C1 segment of cervical spinal cord (tissue), 14 donors: ENCODE measurements around the gene TMPRSS4.

Source experiments
- DNase-seq, 14 donors: peaks; one replicate each; lab custom pipeline; 2025; lab: John Stamatoyannopoulos, UW

The TMPRSS4 gene

GRCh38 chr11:118078911-118079411, 2.1 kb downstream of the TMPRSS4 start:
- DNase-seq = no peak

- DNase-seq = no peak
Measured at GRCh38 chr11:118079491-118079890, 2.6 kb downstream of the TMPRSS4 start.

DNA sequence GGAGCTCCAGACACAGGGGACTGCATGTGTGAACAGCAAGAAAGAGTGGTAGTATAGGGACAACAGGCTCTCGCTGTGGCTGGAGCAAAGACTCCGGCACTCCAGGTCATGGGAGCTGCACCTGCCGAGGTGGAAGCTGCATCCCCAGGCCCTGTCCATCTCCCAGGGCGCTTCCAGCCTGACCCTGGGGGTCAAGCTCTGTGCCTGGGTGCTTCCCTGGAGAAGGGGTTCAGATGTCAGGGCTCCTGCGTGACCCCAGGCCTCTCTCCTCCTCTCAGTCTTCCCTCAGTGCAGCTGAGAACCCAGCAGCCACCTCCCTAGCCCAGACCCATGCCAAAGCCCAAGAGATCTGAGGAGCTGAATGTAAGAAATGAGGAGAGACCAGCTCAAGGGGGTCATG, 3.4 kb downstream of the TMPRSS4 start:
- no peak for DNase-seq

DNA sequence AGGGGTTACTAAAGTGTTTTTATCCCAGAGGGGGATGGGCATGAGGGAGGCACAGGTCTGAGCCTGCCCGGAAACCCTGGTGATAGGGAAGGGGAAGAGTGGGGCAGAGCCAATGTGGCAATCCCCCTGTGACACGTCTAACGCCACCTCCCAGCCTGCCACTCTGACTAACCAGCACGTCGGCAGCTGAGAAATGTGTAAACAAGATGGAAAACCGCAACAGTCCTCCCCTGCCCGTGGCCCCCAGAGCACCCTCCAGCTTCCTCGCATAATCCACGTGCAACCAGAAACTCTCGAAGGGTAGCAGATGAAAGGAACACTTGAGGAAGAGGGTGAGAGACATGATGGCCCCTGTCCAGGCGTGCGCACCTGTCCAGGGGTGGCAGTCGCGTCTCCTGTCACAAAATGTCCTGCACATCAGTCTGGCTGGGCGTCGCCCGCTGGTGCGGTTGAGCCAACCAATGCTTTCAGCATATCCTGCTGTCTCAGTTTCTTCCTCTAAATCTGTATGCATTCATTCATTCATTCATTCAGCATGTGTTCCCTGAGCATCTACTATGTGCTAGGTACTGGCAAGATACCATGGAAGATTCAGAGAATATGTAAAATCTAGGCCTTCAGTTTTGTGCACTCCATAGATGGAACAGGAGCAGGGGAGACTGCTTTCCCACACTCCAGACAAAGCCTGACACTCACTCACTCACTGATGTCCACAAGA, 4.5 kb downstream of the TMPRSS4 start:
- DNase-seq = no peak

DNA sequence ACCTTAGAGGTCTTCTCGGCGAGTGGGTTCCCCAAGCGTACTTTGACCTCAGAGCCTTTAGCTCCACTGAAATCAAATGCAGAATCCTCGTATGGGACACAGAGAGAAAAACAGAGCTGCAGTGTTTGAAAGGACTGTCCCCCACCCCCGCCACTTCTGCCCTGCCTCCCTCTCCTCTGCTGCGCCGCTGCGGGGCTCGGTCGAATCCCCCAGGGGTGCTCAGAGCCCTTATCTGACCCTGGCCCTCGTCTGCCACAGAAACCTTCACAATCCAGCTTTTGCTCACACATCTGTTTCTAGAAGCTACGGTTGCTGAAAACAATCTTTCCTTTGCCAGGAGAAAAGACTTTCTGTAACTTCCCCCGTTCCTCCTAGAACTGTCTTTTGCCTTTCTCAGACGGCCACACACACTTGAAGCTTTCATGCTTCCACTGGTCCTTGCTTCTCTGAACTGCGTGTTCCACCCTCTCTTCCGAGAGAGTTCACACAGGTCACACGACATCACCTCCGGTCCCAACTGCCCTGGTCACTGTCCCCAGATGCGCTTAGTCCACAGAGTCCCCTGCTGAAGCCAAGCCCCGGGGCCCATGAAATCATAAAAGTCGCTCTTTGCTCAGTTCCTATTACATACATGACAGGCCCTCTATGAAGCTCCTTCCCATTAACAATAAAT, 6.1 kb downstream of the TMPRSS4 start:
- no peak for DNase-seq

DNA sequence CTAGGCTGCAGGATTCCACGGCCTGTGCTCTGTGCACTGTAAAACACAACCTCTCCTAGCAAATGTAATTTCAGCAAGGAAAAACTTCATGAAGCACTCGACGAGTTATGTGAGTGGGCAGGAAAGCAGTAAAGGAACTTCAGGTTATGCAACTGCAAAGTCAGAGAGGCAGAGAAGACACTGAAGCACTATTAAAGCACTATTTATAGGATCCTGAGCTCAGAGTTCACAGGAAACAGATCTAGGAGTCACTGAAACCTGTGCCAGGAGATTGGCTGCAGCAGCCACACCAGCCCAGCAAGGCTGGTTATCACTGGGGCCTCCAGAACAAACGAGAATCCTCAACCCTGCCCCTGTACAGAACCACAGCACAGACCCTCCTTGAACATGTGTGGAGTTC, 7.4 kb downstream of the TMPRSS4 start:
- DNase-seq = no peak

DNA sequence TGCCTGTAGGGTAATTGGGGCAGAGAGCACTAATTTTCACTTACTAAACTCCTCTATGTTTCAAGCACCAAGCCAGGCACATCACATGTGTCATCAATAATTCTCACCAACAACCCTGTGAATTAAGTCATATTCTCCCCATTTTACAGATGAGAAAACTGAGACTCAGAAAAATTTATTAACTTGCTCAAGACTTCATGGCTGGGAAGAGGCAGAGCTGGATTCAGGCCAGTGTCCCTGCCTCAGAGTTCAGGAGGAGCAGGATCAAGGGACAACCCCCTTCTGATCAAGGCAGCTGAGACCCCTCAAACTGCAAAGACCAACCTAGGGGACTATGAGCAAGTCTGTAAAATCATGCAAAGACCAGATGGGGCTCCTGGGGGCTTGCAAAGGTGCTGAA, 7.8 kb downstream of the TMPRSS4 start:
- DNase-seq = no peak

GRCh38 chr11:118086913-118087768, 10.3 kb downstream of the TMPRSS4 start, which contains the start of gene SMIM35:
TSS of gene SMIM35 (minus strand) at chr11:118086963. CDS start at chr11:118086757, 206 bp downstream.
- peak in 1 of 14 donors; percentile 23 for DNase-seq

DNA sequence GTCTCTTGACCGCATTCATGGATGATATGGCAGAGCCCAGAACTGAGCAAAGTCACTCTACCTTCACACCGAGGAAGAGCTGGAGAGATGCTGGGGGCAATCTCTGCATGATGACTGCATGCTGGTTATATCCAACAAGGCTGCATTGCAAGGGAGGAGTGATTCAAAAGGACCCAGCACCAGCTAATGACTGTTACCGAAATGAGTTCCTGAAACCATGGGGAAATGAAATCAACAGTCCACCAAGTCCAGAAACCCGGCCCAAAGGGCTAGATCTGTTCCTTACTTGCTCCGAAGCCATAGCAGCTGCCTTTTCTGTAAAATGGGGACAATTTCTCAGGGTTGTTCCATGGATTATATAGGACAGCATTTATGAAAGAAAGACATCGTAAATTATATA, 11.1 kb downstream of the TMPRSS4 start:
- no peak for DNase-seq

GRCh38 chr11:118088531-118088930, 11.7 kb downstream of the TMPRSS4 start:
- DNase-seq = peak in 1 of 14 donors; percentile 16

- DNase-seq = no peak
Measured at GRCh38 chr11:118090545-118091162, 13.8 kb downstream of the TMPRSS4 start.

GRCh38 chr11:118091690-118092089, 14.8 kb downstream of the TMPRSS4 start:
- DNase-seq = no peak

GRCh38 chr11:118092907-118093571, 16.2 kb downstream of the TMPRSS4 start:
- DNase-seq = no peak

DNA sequence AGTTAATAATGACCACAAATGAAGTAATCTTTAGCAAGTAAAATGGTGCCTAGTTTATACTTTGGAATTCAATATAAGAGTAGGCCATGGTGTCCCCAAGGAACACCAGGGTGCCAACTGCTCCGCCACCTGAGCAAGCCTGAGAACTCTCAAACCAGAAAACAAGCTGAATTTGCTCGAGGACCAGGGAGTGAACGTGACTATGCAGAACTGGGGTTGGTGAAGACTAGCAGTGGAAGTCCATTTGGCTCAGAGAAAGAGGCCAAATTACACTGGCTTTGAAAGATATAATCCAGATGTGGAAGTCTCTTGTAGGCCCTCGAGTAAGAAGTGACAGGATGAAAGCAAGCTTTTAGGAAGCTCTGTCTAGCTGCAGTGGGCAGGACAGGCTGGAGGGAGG, 18.6 kb downstream of the TMPRSS4 start:
- DNase-seq = no peak

- no peak for DNase-seq
Measured at GRCh38 chr11:118095967-118096367, 19.1 kb downstream of the TMPRSS4 start.

- no peak for DNase-seq
Measured at GRCh38 chr11:118098996-118099837, 22.3 kb downstream of the TMPRSS4 start.

DNA sequence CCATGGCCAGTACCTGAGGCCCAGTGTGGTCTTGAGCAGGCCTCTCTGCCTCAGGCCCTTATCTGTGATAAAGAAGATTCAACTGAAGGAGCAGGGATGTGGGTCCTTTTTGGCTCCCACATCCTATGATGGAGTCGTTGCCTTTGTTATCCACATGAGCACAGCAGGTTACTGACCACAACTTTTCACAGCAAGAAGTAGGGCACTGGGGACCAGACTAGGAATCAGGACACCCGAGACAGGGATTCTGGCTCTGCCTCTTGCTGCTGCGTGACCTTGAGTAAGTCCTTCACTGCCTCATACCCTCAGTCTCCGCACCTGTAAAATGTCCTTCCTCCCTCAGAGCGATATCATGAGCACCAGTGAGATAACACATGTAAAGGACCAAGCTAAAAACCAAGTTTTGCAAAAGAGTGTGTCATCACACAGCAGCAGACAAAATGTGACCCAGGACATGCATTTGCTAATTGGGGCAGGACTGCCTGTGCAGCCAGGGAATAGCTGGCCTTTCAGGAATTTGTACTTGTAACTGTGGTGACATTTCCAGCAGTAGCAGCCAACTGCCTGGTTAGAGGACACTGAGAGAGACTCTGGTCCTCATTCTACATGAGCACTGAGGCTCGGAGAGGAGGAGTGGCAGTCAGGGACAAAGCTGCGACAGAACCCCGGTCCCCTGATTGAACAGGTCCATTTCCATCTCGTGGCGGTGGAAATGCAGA, 23.1 kb downstream of the TMPRSS4 start:
- DNase-seq = no peak

- DNase-seq = no peak
Measured at GRCh38 chr11:118100691-118101232, 23.9 kb downstream of the TMPRSS4 start.

DNA sequence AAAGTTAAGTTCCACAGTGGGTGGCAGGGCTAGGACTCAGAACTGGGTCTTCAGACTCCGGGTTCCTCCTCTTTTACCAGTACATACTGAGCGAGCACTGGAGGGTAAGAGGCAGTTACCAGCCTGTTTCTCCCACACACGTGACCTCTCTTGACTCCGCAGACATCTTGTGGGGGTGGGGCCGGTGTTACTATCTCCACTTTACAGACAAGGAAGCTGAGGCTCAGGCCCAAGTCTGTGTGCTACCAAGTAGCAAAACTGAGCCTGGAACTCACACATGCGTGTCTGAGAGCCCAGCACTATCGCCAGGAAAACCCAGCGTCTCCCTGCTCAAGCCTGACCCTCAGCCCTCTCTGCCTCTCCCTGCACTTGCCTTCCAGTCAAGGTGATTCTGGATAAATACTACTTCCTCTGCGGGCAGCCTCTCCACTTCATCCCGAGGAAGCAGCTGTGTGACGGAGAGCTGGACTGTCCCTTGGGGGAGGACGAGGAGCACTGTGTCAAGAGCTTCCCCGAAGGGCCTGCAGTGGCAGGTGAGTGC, 25.9 kb downstream of the TMPRSS4 start:
- no peak for DNase-seq
